ENCODE measurements around the gene FOXP4.

FOXP4 gene

DNA sequence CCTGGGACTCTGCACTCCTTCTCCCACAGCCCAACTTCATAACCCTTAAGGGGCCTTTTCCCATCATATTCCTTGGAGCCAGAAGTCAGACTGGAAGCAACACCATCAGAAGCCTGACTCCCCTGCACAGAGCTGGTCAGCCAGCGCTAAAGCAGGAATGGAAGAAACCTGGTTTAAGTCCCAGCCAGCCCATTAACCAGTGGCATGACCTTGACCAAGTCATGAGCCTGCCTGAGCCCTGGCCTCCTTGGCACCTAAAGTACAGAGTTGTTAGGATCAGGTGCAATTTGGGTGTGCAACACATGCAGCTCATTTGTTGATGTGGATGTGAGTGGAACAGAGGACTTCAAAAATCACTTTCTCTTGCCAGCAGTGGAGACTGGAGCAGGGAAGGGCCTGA lies 20.8 kb downstream of the FOXP4 start:
- DNase-seq: no peak

DNA sequence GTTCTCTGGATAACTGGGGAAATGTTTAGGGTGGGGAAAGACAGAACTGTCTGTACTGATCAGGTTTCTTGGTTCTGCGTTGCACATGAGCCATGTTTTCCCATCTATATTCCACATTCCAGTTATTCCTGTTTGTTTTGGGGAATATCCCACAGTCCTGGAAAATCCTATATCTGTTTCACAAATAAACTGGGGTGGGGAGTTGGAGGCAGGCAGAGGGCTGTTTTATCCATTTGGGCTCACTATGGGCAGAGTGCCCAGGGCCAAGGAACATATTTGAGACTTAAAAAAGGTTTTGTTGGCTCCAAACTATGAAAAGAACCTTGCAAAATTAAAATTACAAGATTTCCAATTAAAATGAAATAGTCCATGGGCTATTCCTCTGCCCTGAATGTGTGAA lies 21.5 kb downstream of the FOXP4 start:
- no peak for DNase-seq

DNA sequence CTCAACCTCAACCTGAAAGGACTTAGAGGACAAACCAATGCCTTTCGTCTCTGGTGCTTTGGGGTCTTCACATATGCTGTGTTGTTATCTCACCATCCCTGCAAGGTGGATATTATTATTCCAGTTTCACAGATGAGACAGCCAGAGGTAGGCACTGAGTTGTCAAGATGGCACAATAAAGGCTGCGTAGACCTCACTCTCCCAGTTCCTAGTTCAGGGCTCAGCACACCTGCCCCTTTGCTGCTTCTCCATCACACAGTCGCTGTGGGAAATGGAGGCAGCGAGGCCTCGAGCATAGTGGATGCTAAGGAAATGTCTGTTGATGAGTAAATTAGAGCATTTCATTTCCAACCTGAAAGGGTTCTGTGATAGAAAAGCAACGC lies 22.0 kb downstream of the FOXP4 start:
- DNase-seq: no peak

DNA sequence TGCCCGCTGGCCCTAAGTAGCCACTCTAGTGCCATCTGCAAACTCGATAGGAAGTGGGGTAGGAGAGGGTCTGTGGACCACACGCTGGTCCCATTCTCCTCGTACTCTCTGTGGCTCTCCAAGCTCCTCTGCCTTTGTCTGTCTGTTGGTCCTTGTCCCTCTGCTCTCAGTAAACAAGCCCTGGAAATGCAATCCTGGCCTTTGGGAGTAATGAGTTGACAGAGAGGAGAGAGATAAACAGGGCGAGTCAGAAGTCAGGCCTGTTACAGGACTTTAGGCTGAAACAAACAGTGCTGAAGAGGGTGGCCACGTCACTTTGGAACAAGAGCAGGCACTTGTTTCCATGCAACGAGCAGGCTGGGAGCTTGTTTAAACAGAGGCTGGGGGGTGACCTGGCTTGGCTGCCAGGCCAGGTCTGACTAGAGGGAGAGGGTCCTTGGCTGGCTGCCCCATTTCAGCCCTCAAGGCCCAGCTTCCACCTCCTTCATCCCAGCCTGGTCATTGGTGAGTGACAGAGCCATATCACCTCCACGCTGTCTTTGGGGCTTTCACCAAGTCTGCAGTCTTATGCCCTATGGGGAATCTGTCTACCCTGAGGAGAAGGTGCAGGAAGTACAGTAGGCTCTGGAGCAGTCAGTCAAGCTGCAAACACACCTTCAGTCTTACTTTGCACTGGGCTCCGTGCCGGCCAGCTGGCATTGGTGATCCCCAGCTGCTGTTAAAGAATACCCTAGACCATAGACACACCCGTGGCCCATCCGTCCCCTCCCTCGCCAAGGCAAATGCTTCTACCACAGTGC lies 22.6 kb downstream of the FOXP4 start:
- peak; percentile 47 to 87 (median 58) for DNase-seq

DNA sequence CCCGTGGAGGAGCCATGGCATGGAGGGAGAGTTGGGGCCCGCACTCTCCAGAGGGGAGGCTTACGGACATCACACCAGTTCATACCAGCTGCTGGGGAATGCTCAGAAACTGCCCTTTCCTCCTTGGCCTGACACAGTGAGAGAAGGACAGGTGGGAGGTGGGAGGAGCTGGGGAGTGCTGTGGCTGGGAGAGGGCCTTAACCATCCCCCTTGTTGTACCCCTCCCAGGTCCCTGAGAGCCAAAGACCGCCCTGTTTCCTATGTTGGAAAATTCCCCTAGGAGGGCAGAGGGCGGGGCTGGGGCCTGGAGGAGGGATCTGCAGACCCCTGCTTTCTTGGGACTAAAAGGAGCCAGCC lies 24.1 kb downstream of the FOXP4 start:
- no peak for DNase-seq

DNA sequence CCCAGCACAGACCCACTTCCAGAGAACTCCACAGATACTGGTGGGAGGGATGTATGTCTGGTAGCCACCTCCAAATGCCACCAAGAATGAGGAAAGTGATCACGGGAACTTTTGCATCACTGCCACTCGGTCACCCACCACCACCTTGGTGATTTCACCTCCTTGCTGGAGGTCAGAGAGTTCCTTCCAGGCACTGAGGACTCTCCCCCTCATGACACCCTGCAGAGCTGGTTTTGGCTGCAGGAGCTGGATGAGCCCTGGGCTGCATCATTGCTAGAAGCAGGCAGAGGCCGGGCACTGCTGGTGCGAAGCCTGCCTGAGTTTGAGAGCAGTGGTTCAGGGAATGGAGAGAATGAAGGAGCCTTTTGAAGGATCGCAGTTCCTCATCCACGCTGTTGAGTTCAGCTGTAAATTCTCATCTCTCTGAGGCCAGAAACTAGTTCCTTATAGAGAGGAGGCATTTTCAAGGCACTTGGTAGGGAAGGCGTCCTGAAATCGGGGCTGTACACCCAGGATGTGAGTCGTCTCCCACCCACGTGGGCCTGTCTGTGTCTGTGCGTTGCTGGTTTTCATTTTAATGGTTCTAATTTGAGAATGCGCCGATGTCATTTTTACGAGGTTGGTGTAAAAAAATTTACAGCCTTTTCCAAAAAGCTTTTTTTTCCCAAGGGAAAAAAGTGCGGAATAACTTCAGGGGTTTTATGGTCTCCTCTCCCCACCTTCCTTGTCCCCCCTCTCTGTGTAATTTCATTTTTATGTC lies 25.0 kb downstream of the FOXP4 start:
- DNase-seq: no peak

DNA sequence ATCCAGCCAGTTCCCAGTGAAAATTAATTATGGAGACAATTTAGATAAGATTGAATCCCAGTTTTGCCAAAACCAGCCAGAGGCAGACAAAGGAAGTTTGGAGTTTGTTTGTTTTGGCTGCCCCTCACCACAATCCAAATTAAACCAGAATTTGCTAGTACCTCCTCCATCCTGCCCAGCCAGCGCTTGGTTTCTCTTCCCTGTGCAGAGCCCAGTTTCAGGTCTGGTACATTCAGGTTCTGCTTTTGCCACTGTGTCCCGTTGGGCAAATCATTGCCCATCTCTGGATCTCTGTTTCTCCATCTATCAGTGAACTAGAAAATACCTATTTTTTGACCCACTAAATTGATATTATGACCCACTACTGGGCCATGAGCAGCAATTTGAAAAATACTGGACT lies 26.4 kb downstream of the FOXP4 start:
- DNase-seq: no peak

DNA sequence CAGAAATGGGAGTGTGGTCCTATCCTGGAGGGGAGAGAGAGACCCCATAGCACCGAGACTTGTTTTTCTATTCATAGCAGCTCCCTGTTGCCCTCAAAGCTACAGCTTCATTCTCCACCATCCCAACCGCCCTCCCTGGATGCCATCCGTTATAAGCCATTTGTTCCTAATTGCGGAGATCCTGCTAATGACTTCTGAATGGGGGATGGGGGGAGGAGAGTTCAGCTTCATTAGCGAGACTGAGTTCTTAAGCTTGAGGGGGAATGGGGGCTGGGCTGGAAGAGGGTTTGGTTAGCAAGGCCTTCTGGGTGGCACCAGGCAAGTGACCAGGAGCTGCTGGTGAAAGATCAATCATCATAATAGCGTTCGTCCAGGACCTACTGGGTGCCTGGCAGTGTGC lies 27.1 kb downstream of the FOXP4 start:
- peak in 1 of 3 experiments; percentile 13 for DNase-seq

DNA sequence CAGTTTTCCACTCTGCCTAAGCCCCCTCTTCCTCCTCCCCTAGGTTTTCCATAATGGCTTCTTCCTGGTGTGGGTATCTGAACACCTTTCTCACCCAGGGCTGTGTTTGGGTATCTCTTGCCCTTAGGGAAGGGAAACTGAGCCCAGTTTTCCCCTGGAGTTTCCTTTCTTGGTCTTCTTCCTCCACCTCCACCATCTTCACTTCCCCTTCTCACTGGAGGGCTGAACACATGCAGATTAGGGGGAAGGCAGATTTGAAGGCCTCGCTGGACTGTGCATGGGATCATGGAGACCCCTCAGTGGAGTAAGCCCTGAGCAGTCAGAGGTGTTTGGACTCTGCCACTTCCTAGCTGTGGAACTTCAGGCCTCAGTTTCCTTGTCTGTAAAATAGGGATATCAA lies 27.8 kb downstream of the FOXP4 start:
- DNase-seq: no peak

DNA sequence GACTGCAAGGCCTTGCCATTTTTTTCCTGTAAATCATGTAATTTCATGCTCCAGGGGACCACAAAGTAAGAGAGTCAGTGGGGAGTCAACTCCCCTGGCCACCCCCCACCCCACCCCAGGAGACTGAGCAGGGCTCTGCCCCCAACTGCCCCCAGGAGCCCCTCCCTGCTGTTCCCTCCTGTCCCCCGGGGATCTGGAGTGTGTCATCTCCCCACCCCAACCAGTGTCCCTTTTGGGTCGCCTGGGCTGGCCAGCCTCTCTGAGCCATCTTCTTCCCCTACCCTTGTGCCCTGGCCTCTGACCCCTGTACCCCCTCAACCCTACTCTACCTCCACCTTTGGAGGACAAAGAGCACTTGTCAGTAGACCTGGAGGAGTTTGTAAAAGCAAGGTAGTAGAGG lies 29.4 kb downstream of the FOXP4 start:
- no peak for DNase-seq

DNA sequence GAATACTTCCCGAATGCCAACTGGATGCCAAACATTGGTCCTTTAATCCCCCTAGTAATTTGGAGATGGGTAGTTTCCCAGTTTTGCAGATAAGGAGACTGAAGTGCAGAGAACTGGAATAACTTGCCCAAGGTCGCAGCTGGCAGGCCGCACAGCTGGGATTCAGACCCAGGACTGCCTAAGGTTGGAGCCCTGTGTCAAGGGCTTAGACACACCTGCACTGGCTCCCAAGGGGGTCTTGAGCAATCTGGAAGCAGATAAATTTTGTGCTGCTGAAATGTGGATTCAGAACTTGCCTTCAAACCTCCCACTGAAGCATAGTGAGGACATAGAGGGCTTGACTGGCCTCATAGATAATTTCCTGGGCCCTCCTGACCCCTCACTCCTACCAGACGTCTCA lies 30.5 kb downstream of the FOXP4 start:
- no peak for DNase-seq

DNA sequence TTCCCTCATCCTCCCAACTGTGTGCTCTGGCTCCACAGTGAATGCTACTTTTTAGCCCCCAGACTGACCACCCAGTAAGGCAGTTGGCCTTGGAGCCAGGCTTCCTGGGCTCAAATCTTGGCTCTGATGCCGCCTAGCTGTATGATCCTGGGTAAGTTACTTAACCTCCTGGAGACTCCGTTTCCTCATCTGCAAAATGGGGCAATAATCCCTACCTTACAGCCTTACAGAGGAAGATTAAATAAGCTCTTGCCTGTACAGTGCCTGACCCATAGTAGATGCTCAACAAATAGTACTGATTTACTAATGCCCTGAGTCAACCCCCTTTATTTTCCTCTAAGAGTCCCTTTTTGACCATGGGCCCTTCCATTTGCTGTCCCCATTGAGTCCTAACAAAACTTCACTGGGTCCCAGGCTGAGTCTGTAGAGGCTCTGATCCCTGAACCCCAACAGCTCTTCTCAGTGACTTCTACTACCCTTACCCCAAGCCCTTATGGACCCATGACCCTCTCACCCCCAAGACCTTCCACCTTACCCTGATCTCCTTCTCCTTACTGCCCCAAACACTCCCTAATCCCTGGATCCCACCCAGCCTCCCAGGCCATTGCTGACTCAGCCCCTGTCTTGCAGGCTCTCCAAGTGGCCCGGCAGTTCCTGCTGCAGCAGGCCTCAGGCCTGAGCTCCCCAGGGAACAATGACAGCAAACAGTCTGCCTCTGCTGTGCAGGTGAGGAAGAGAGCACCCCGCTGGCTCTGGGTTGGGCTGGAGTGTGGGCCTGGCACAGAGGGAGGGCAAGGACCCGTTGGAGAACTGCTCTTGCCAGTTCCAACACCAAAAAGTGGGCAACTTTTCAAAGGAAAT lies 31.4 kb downstream of the FOXP4 start:
- peak; percentile 78 to 91 (median 79) for DNase-seq

DNA sequence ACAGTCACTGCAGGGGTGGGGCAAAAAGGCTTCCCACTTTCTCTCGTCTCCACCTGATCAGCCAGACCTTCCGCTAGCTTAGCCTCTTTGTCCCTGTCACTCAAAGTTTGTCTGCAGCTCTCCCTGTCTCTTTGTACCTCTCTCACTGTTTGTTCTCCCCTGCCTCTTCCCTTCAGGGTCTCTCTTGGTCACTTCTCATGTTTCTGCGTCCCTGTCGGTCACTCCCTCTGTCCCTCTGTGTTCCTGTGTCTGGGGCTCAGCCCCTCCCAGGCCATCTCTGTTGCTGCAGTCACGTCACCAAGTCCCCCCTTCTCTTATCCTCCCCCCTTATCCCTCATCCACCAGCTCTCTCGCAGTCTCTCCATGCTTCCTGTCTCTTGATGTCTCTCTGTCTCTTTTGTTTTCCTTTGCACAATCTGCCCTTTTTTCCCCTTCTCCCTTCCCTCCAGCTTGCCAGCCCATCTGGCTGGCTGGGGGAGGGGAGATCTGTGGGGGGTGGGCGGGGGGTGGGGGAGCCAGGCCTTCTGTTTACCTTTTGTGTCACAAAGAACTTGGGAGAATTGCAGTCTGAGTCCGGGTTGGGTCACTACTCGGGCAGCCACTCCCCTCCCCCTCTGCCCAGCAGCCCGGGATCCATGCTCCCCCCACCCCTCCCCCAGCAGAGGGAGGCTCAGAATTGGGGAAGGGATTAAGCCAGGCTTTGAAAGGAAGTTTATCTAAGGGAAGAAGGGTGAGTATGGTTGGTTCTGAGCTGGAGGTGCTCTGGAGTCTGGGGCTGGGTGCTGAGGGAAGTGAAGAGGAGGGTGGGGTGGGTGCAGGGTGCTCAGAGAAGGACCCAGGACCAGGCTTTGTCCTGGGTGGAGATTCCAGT lies 32.3 kb downstream of the FOXP4 start:
- DNase-seq: peak in 2 of 3 experiments; percentile 79 to 91

DNA sequence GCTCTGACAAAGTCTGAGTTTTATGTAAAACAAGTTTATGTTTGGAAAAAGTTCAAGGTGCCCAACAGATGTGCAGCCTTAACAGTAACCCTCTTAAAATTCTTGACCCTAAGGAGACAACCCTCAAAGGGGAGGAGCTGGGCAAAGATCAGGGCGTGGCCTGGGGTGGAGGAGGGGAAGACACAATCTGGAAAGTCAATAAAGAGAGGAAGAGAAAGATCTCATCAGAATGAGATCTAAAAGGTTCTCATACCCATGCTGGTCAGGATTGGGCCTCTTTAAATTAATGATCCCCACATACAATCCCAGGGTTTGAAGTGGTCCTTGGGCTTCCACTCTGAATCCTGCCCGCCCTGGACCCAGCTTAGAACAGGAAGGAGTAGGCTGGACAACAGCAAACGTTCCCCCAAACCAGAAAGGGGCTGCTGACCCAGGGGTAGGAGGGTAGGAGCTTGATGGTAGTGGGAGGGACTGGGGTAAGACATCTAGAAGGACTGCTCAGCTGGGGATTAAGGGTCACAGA lies 33.0 kb downstream of the FOXP4 start:
- DNase-seq: peak in 2 of 3 experiments; percentile 43 to 54

DNA sequence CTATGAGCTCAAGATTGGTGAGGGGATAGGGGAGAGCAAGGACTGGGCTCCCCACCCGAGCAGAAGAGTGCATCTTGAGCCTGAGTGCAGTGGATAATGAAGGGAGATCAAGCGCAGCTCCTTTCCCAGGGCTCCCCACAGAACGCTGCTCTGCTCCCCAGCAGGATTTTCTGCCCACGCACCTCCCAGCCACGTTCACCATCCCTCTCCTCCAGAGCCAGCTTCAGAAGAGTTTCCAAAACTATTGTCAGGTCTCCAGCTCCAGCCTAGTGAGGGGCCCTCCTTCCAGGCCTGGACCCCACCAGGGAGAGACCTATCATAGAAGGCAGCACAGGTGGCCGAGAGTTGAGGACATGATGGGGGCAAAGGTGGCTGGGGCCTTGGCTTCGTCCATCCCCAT lies 34.5 kb downstream of the FOXP4 start:
- DNase-seq: no peak

DNA sequence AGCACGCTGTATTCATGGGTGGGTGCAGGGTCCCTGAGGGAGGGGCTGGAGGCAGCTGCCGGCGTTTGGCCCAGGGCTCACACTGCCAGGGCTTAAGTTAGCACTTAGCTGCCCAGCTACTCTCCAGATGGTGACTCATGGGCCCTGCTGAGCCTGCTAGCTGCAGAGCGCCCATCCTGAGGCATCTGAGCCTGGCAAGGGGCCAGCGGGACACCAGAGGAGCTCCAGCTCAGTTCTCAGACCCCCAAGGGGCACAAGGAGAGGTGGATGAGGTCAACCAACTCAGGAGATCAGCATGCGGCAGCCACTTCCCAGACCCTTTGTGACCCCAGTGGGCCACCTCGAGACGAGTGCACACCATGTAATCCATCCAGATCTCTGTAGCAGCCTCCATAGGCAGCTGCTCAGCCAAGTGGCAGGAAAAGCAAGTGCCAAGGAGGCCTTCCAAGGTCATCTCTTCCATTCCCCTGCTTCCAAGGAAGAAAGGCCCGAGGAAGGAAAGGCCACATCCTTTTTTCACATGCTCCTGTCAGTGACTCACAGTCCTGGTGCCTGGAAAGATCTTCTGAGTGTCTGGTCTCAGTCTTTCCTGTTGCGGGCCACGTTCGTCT lies 35.3 kb downstream of the FOXP4 start:
- no peak for DNase-seq

DNA sequence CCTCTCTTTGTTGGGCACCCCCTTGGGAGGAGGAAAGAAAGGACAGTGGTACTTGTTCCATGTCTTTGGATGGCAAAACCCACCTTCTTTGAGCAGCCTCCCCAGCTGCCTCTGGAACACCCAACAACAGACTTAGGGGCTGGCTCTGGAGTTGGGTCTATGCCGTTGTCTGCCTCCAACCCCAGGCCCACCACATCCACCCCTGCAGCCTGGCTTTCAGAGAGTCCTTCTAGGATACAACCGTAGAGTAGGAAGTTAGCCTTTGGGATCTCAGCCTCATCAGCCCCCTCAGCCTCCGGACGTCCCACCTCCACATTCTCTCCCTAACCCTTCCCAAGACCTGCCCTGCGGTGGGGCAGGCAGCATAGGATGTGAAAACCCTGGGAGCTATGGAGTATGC lies 36.4 kb downstream of the FOXP4 start:
- no peak for DNase-seq

DNA sequence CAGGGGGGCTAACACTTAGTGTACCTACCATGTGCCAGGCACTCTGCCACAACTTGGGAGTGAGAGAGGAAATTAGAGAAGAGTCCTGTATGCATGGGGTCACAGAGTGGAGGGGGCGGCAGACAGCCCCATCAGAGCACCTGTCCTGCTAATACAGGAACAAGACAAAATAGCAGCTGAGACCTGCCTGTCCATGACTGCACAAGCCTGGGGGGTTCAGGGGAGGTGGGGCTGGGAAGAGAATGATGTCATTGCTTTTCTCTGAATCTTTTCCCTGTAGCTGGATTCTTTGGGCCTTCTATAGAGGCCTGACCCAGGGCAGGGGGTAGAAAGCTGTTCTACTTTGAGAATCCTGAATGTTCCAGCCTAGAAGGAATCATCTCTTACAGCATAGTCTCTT lies 37.4 kb downstream of the FOXP4 start:
- DNase-seq: no peak

DNA sequence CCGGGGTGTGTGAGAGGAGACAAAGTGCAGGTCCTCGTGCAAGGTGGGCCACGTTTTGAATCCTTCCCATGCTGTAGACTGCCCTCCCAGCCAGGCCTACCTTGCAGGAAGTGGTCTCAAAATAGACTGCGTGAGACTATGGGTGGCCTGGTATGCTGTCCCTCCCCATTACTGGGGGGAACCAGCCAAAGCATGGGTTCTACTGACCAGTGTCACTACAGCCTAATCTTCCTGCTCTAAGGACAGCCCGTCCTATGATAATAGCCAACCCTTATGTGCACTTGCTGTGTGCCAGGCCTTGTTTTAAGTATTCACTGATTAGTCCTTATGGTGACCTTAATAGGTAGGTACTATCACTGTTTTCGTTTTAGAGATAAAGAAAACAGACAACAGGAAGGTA lies 38.0 kb downstream of the FOXP4 start:
- DNase-seq: no peak

DNA sequence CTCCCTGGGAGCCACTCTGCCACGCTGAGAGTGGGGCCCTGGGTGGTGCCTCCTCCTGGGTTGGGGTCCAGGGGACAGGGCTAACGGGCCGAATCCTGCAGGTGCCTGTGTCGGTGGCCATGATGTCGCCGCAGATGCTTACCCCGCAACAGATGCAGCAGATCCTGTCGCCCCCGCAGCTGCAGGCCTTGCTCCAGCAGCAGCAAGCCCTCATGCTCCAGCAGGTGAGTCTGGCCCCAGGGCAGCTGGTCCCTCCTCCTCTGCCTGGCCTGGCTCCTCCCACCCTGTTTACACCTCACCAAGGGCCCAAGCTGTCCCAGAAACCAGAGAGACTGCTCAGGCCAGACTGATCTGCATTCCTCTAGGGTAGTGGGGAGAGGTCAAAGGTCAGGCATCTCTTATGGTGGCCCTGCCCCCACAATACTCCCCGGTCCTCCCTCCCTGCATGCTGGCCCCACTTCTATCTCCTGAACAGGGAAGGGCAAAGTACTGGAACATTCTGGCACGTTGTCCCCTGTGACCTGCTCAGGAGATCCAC lies 38.6 kb downstream of the FOXP4 start:
- peak in 2 of 3 experiments; percentile 32 to 53 for DNase-seq

DNA sequence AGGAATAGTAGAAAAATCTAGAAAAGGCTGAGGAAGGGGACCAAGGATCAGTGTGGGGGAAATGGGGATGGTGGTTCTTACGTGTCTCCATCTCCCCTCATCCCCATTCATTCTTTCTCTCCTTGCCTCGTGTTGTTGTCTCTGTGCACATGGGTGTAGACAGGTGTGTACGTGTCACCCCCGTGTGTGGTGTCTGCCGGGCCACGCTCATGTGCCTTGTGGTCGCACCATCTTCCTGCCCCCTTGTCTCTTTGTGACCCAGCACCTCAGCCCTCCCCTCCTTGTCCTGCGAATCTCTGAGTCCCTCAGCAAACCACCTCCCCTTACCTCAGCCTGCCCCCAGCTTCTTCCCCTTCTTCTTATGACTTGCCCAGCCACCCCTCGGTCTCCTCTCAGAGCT lies 39.4 kb downstream of the FOXP4 start:
- DNase-seq: no peak
